NCI-H748 treated with DMSO at 0.1 percent for 48 hours (cell line): ENCODE measurements around the gene GREB1.
"Not testable (repeated sequence)": the region's sequence is repeated elsewhere in the genome, so short reads cannot be mapped to it uniquely, and the experiment has no call there.

ENCODE experiments used
- DNase-seq: peaks from one replicate; lab custom pipeline; 2025; lab: John Stamatoyannopoulos, UW

GREB1 gene

DNA sequence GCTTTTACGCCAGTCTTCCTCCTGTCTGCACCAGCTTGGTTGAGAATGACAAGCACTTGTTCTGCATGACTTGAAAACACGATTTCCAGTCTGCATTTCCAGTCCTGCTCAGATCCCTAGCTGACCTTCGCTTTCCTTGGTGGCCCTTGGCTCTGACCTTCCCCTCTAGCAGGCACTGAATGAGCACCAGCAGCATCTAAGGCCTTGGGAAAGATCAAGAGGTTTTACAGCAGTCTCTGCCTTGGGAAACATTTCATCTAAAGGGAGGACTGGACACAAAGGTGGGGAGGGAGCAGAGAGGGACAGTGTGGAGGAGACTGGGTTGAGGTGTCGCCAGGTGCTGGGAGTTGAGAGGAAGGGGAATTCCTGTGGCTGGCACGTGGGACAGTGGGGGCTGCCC lies 105.7 kb downstream of the GREB1 start:
- DNase-seq, result no peak

DNA sequence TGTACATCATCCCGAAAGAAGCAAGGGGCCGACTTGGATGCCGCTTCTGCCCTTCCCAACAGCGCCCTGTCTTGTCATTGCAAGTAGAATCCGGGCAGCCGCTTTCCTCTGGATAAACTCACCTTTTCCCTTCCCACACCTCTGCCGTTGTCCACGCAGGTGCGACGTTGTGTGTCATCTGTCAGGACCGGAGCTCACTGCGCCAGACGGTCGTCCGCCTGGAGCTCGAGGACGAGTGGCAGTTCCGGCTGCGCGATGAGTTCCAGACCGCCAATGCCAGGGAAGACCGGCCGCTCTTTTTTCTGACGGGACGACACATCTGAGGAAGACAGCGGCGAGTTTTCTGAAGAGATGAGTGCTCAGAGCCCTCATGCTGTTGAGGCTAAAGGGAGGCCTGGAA lies 106.3 kb downstream of the GREB1 start:
- no peak for DNase-seq

DNA sequence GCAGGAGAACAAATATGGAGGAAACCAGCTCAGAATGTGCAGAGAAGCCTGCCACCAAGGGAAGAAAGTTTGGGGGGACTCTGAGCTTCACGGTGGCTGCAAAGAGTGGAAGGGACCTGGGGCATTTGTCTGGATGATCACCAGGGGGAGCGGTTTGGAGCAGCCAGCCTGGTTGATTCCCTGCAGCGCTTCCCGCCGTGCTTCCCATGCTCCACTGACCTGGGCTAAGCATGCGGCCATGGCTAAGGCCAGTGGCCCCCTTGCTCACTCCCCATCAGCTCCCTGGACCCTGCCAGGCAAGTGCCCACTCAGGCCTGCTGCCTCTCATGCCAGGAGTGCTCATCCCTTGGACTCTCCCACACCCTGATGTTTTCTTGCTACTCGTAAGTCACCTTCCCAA lies 109.1 kb downstream of the GREB1 start:
- DNase-seq, result no peak

DNA sequence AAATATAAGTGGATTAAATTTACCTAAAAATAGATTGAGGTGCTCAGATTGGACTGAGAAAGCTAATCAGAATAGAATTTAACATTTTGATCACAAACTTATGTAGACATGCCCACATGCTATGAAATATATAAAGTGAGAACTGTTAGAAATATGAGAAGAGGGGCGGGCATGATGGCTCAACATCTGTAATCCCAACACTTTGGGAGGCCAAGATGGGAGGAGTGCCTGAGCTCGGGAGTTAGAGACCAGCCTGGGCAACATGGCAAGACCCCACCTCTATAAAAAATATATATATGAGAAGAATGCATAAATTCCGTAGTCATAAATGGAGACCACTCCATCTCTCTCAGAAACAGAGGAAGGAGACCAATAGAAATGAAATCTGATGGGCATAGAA lies 110.4 kb downstream of the GREB1 start:
- no peak for DNase-seq

DNA sequence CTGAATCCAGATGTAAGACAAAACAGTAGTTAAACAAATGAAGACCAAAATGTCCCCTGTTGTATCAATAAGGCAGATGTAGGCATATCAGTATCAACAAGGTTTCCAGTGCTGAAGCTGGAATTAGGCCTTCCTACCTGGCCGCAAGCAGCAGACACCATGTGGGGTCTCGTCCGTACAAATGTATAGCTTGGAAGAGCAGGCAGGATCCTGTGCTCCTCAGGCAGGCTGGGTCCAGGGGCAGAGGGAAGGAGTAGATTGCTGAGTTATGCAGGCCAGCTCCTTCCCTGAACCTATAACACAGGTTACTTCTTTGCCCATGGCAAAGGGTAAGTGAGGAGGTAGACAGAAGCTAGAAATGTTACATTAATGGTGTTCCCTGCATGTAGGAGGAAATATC lies 112.7 kb downstream of the GREB1 start:
- DNase-seq, result no peak

DNA sequence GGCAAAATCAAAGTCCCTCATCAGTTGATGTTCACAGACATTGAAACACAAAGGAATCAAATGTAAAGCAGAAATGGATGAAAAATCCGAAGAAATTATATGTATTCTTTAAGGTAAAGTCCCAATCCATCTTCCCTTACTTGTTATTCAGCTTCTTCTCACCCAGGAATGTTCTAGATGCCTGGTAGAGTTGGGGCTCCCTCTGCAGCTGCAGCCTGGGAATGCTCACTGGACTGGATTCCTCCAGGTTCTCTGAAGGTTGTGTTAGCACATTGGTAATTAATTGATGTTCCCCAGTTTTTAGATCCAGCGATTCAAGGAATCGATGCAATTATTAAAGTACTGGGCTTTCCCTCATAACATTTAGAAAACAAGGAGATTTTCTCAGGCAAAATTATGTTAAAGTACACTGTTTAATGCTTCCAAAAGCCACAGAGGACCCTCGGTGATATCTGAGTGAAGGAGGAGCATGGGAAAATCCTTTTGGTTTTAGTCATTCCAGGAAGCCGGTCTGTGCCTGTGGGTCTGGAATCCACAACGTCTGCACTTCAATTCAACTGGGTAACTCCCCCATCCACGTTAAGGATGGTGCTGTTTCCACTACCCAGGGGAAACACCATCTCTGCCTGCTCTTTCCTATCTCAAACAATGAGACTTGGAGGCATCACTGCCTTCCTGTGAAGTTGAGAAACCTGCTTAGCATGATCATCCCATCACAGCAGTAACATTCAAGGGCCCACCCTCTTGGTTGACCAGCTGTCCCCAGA lies 114.2 kb downstream of the GREB1 start:
- DNase-seq, result no peak

DNA sequence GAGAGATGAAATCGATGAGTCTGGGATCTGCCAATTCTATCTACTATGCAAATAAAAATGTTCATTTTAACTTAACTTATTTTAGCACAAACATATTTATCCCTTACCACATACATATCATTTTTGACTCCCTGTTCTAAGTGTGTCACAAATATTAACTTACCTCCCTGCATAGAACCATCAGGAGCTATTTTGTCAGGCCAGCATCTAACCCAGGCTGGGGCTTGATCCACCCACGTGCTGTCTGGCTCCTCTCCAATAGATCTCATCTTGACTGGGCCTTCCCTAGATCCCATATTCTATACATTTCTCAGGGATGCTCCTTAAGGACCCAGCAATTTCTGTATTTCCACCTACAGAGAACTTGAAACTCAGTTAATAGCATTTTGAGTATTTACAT lies 115.2 kb downstream of the GREB1 start:
- no peak for DNase-seq

DNA sequence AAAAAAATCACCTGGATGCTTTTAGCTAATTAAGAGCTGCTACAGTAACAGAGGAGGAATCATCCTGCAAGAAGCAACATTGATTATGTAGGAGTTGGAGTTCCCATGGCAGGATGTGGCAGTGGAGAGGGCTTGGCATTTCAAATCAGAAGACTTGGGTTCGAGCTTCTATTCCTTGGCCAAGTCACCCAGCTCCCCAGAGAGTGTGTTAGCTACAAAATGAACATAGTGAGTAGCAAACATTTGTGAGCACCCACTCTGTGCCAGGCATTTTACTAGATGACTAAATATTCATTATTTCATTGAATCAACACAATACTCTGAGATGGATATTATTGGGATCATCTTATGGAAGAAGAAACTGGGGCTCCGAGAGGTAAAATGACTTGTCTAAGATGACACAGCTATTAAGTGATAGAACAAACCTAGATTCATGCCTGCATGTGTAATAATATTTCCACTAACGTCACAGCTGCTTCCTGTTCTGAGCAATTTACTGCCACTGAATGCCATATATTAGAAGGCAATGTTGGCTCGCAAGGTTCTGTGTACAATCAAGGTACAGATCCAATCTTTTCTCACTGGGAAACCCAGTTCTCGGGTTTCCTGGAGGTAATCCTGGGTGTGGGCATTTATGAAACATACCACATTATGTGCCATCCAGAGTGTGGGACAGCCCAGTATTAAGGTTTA lies 118.2 kb downstream of the GREB1 start:
- DNase-seq, result no peak

DNA sequence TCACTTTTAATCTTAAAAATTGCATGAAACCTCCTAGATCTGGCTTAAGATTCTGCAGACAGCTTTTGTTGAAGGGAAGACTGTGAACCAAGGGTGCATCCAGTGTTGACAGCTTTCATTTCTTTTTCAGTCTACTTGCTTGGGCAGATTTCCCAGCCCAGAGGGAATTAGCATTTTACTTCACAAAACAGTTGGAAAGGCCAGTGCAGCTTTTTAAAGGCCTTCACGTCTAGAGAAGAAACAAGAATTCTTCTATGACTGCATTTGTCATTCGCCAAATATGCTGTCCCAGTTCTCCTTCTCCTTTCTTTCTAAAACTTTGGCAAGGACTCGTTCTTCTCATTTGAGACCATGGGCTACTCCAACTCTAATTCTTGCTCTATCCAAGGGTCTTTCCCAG lies 118.7 kb downstream of the GREB1 start:
- DNase-seq, result no peak

DNA sequence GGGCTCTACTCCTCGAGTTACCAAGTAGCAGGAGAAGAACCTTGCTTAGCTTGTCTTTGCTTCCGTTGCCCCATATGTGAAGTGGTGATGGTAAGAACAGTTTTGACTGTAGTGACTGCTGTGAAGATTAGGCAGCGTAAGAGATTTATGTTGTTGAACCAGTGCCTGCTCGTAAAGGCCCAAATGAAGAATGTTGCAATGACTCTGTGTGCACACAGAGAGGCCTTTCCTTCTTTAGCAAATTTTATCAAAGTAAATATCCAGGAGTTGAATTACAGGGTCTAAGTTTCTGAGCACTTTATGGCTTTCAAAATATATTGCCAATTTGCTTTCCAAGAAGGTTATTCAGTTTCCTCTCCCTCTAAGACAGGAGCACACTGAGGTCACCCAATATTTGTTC lies 121.7 kb downstream of the GREB1 start:
- no peak for DNase-seq

DNA sequence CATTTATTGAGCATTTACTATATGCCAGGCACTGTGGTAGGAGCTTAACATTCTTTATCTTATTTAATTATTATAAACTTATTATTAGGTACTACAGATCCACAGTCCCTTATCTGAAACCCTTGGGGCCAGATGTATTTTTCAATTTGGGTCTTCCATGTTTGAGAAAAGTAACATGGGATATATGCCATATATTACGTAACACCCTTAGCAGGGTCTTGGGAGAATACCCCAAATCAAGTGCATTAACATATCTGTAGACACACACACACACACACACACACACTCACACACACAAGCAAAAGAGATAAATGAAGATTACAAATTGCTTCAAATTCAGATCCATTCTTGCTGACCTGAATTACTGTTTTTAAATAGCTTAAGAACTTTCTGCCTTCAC lies 122.4 kb downstream of the GREB1 start:
- no peak for DNase-seq

DNA sequence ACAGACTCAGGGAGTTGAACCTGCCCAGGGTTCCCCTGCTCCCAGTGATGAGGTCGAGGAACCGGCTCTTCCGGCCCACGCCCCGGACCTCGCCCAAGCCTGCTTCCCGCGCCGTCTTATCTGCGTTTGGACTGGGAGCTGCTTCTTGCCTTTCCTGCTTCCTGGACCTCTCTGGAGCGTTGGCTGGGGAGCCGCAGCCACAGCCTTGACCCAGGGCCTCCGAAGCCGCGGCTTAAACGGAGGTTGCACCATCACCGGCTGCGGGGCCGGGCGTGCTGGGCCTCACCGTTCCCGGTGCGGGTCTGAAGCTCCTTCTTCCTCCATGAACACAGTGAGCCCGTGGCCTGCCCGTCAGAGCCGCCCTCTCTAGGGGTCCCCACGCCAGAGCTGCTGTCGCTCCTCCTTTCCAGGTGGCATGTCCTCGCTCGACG lies 122.8 kb downstream of the GREB1 start:
- no peak for DNase-seq

DNA sequence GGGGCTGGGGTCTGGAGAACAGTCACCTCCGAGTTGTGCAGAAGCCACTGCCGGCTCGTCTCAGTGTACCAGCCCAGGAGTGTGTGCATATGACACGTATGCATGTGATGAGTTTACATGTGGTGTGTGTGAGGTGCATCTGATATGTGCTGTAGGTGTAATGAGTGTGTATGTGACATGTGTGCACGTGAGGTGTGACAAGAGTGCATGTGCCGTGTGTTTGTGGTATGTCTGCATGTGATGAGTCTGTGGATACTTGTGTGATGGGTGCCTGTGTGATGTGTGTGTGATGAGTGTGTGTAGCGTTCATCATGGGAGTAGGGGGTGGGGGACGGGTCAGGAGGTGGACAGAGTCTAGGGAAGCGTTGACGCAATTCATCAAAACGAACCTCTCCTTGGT lies 123.3 kb downstream of the GREB1 start:
- no peak for DNase-seq

DNA sequence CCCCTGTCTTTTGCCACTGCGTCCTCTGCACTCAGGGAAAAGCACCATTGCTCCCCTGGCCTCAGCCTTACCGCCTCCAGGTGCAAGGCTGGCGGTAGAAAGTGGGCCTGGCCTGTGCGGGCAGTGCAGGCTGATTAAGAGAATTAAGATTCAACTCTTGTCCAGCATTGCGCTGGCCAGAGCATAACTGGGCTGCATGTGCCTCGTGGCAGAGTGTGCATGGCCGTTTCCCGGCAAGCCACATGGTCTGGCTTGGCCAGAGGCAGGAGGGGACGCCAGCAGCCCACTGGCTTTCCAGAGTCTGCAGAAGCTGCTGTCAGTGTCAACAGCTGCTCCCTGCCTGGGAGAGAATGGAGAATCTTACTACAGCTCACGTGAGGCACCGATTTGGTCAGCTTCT lies 123.8 kb downstream of the GREB1 start:
- no peak for DNase-seq

DNA sequence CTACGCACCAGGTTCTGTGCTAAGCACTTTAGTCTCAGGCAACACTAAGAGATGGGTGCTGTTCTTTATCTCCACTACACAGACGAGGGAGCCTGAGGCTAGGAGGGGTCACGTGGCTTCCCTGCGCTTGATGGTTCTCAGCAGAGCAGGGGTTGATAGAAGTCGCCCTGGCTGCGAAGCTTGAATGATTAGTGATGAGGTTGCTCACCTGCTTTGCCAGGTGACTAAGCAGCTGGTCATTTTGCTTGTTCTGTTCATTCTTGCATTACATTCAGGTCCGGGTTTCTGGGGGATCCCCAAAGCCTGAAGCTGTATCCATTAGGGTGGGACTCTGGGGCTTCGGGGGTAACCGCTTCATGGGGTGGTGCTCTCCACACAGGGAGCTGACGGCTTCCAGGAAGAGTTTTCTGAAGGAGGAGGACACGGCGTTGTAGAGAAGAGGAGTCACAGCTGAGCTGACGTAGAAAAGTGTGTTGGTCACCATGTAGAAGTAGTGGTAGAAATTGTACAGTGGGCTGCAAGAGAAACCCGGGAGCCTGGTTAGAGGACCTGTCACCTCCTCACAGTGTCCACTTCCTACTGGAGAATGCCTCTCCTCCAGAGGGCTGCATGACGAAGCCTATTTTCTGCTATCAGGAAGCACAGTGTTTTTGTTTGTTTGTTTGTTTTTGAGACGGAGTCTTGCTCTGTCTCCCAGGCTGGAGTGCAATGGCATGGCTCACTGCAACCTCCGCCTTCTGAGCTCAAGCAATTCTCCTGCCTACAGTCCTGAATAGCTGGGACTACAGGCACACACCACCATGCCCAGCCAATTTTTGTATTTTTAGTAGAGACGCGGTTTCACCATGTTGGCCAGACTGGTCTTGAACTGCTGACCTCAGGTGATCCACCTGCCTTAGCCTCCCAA lies 124.6 kb downstream of the GREB1 start:
- no peak for DNase-seq

DNA sequence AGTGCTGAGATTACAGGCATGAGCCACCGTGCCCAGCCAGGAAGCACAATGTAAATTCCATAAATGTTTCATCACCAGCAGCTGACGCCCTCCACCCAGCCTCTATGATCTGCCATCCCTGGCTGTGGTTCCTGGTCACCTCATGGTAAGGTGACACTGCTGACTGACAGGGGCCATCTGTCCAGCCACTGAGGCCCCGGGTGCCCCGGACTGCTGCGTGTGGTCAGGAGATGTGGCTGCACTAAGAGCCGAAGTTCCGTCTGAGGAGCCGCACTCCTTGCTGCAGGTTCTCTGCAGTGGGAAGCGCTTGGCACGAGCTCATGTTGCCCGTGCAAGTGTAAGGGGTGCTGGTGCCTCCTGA lies 125.2 kb downstream of the GREB1 start:
- no peak for DNase-seq

DNA sequence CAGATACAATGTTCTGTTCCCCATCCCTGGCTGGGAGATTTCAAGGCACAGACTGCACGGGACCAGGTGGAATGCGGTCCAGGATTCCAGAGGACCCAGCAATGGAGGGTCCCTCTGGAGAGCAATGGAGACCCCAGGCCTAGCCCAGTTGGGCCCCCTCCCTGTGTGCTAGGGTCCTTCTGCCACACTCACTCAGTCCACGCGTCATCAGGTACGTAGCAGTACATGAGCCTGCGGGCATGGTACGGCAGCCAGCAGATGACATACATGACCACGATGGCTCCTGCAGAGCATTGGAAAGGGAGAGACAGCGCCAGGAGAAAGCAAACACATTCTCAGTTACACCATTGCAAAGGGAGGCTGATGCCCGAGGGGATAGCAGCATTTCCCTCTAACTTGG lies 126.0 kb downstream of the GREB1 start:
- DNase-seq, result no peak

DNA sequence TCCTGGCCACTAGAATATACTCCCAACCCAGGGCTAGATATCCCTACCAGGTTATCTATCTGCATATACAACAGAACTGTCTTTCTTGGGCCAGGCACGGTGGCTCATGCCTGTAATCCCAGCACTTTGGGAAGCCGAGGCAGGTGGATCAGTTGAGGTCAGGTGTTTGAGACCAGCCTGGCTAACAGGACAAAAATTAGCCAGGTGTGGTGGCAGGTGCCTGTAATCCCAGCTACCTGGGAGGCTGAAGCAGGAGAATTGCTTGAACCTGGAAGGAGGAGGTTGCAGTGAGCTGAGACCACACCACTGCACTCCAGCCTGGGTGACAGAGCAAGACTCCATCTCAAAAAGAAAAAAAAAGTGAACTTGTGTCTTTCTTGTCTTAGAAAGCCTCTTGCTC lies 126.6 kb downstream of the GREB1 start:
- not testable (repeated sequence) for DNase-seq

DNA sequence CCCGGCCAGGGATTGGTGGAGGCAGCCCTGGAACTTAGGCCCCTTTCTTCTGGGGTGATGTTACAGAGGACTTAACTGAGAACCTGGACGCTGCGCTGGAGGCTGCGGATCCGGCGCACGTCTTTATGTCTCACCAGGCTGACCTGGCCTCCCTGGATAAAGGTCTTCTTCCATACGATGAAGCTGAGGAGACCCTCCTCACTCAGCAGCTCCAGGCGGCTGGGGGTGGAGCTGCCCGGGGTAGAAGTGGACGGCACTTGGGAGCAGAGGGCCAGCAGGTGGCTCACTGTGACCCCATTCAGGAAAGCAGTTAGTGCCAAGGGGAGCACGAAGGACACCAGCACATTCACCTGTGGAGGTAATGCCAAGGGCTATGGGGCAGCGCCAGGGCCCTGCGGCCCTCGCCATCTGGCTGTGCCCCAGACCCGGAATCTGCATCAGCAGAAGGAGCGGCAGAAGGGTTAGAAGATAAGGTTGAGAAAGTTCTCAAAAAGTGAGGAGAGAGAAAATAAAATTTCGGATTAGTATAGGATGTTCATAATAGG lies 128.1 kb downstream of the GREB1 start:
- no peak for DNase-seq

DNA sequence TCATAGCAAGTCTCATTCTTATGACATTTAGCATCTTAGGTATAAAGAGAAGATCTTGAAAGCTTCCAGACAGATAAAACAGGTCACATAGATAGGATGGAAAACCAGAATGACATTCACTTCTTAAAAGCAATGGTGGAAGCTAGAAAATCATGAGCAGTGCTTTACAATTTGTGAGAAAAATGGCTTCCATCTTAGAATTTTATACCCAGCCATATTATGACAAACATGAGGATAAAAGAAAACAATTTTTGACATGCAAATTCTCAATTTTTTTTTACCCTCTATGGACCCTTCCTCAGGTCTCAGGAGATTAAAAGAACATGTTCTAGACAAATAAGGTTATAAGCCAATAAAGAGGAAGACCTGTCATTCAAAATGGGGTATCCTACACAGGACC lies 129.0 kb downstream of the GREB1 start:
- no peak for DNase-seq

DNA sequence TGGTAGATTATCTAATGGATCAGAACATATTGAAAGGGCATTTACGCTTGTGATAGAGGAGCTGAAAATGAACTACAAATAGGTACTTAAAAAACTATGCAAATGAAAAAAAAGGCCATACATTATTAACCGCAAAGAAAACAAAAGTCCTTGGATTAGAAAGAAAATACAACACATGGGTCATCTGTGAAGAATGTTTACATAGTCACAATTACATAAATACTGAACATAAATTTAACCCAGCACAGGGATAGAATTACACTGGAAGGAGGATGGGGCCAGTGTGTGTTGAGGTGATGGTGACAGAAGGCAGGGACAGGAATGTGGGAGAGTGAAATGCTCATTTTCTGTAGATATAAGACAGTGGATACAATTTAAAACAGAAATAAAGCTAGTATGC lies 129.6 kb downstream of the GREB1 start:
- DNase-seq, result peak; percentile 55

DNA sequence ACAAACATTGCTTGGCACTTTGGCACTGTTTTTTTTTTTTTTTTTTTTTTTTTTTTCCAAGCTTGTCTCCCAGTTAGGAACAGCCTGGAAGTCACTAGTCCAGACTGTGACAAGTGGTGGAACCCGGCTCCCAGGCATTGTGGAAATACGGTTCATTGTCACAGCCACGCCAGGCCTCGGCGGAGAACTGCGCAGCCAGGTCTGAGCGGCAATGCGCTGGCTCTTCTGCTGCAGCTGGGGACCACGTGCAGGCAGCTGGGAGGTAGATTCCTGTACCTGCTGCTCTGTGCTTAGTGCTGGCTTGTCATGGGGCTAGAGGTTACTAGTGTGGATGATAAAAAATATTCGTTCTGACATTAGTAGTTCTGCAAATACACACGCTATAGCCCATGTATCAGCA lies 131.2 kb downstream of the GREB1 start:
- no peak for DNase-seq
